ENCODE measurements around the gene CSRP2.

CSRP2 gene

GRCh38 chr12:76878899-76879709, at the start of gene CSRP2:
TSS of gene CSRP2 (minus strand) at chr12:76879019. CDS start at chr12:76866260, 12,759 bp downstream.
- DNase-seq, result peak; percentile 90

DNA sequence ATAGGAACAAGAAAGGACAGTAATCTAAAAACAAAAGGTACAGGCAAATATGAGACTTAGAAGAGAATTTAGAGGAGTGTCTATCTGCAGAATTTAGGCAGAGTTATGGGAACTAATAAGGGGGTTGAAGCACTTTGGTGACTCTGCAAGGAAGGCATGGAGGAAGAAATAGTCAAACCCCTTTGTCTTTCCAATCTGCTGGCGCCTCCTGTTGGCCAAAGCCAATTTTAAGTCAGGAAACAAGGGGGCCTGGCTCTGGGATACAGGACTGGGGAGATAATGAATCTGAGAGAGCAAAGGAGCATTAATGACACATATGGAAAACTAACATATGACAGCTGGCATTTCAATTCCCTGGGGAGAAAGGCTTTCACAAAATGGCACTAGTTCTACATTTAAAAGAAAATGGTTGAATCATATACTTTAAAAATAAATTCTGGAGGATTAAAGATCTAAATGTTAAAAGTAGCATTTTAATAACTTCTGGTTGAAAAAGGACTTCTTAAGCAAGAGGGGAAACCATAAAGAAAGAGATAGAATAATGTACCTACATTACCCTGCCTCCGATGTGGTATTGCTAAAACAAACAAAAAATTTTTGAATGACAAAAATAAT, 48.5 kb upstream of the CSRP2 start:
- peak; percentile 68 for DNase-seq

DNA sequence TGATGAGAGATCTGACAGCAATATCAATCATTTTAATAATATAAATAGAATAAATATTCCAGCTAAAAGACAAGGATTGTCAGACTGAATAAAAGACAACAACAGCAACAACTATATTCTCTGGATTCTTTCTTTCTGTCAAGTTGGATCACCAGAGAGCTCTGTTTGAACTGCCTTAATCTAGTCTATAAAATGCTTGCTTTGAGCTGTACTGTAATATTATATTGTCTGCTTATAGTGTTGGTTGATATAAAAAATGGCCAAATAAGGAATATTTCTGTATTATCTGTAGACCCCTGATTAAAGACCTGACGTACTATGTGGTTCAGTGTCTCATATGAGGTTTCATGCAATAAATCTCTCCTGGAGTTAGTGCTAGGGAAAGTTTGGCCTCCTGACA, 46.3 kb upstream of the CSRP2 start:
- DNase-seq, result no peak

DNA sequence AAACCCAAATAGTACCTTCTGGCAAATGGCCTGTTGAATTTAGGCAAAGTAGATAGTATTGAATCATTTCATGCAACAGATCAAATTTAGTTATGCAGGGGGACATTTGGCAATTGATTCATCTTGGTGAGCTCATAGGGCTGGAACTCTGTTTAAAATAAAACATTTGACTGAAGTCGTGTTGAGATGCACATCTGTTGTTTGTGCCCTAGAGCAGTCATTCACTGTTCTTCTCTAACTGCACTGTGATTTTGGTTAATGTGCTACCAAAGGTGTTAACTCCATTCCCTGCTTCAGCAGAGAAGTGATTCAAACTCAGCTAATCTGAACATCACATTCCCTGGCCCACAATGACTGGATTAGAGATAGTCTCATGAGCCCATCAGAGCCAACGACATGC, 44.0 kb upstream of the CSRP2 start:
- no peak for DNase-seq

GRCh38 chr12:76921891-76922664, 43.3 kb upstream of the CSRP2 start:
- no peak for DNase-seq

DNA sequence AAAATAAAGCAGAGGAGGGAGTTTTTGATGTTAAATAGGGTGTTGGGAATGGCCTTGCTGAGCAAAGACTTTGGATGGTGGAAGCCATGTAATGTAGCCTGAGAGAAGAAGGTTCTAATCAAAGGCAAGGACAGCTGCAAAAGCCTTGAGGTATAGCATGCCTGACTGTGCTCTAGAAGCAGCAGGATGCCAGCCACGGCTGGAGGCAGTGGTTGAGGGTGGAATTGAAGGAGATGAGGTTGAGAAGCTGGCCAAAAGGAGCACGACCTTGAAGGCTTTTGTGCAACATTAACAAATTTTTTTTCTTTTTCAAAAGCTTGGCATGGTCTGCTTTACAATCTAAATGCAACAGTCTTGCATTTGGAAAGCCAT, 42.3 kb upstream of the CSRP2 start:
- DNase-seq, result no peak

DNA sequence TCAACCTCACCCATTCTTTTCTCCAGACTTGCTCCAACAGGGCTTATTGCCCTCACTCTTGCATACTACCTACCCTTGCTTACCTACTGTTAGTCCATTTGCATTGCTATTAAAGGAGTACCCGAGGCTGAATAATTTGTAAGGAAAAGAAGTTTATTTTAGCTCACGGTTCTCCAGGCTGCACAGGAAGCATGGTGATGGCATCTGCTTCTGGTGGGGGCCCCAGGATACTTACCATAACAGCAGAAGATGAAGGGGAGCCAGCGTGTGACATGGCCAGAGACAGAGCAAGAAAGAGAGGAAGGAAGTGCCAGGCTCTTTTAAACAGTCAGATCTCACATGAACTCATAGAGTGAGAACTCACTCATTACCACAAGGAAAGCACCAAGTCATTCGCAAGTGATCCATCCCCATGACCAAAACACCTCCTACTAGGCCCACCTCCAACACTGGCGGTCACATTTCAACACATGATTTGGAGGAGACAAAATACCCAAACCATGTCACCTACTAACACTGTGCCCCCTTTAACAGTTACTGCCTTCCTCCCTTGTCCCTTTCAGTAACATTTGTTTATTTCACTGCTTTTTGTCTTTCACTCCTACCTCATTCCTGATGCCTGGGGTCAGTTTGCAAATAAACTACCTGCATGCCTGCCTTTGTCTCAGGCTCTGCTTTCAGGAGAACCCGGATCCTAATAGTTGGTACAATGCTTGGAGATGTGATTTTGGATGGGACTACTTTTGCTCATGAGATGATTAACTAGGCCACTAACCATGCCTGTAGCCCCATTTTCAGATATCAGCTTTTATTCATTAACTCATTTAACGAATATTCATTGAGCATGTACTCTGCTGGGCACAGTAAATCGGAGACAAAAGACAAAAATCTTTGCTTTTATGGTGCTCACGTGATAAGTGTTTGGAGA, 41.6 kb upstream of the CSRP2 start:
- DNase-seq, result no peak

DNA sequence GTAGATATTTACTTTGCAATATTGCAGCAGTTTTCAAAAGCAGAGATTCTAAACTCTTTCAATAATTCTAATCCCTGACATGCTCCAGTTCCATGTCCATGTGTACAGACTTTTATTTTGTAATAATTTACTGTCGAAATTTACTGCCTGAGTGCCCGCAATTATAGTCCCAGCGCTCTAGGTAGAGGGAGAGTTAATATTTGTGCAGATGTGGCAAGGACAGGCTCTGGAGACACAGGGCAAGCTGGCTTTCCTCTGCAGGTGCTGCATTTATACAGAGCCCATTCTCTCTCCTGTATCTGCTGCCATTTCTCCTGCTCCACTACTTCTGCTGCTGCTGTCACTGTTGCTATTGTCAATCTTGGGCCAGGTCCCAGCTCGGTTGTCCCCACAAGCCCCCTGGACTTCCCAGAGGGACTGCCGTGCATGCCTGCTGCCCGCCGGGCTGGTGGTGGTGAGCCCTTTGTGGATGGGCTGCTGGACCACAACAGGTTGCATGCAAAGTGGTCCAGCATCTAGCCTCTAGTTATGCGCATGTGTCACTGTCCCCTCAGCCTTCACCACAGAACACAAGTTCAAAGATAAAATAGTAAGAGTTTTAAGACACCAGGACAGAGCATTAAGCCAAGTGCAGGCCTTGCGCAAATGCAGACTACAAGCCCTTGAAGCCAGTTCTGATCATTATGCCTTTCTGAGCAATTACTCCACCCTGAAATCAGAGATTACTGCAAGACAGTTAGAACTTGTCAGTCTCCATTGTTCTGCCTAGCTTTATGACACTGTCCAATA, 40.8 kb upstream of the CSRP2 start:
- DNase-seq, result peak; percentile 83

- no peak for DNase-seq
Observed at GRCh38 chr12:76916170-76916540, 37.3 kb upstream of the CSRP2 start.

- no peak for DNase-seq
Observed at GRCh38 chr12:76915361-76916169, 36.7 kb upstream of the CSRP2 start.

DNA sequence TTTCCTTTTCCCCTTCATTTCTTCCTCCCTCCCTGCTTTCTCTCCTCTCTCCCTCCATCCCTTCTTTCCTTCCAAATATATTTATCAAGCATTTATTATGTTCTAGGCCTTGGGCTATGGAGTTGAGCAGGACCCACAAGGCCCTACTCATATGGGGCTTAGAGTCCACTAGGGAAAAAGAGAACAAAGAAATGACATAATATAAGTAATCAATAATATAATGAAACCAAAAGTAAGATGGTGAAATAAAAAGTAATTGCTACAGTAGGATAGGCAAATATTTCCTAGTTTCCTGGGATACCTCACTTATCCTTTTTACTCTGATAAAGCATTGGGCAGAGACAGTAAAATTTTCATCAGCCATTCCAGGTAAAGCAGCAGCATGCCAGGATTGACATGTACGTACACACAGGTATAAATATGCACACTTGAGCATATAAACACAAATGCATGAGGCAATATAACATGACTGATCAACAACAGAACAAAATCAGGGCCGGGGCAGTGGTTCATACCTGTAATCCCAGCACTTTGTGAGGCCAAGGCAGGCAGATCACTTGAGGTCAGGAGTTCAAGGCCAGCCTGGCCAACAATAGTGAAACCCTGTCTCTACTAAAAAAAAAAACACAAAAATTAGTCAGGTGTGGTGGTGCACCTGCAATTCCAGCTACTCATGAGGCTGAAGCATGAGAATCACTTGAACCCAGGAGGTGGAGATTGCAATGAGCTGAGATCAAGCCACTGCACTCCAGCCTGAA, 35.5 kb upstream of the CSRP2 start:
- no peak for DNase-seq

- peak; percentile 59 for DNase-seq
Observed at GRCh38 chr12:76909290-76909689, 30.5 kb upstream of the CSRP2 start.

DNA sequence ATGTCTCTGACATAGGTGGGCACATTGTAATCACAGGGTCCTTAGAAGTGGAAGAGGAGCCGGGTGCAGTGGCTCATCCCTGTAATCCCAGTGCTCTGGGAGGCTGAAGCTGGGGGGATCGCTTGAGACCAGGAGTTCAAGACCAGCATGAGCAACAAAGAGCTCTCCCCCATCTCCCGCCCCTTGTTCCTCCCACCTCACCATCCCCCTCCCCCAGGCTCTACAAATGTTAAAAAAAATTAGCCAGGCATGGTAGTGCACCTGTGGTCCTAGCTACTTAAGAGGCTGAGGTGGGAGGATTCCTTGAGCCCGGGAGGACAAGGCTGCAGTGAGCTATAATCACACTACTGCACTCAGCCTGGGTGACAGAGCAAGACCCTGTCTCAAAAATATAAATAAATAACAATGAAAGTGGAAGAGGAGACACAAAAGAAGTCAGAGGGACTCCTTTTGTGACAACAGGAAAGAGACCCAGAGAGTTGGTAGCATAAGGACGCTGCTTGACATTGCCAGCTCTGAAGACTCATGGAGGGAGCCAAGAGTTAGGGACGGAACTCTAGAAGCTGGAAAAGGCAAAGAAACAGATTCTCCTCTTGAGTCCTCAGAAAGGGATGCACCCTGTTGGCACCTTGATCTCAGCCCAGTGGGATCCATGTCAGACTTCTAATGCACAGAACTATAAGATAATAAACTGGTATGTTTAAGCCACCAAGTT, 29.6 kb upstream of the CSRP2 start:
- DNase-seq, result no peak

DNA sequence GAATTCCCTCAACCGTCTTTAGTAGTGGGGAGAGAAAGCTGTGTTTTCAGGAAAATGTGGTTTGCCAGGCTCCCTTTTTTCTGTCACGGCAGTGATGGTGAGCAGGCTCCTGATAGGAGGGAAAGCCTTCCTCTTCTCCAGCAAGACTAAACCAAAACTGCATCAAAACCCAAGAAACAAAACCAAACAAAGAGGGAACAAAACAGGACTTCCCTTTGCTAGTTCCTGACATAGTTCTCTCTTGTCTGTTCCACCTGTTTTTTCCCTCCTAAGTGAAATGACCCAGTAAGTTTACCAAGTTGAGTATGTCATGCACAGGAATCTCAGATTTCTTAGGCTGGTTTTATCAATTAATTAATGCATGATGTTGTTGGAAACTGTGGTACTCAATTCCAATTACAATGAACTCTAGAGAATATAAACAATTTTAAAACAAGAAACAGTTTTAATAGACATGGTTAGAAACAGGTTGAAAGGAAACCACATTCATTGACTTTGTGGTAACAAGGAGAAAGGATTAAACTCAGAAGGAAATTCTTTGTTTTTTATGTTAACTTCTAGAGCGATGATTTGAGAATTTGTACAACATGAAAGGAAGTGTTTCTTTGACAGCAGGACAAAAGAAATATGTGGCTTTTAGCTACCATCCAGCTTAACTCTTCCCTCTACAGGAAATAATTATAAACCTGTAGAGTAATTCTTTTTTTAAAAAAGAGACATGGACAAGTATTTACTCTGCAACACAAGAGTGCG, 23.0 kb upstream of the CSRP2 start:
- DNase-seq, result no peak

GRCh38 chr12:76899522-76899921, 20.7 kb upstream of the CSRP2 start:
- DNase-seq, result no peak

GRCh38 chr12:76898442-76898841, 19.6 kb upstream of the CSRP2 start:
- no peak for DNase-seq

- no peak for DNase-seq
Observed at GRCh38 chr12:76896274-76896673, 17.5 kb upstream of the CSRP2 start.

- DNase-seq, result no peak
Observed at GRCh38 chr12:76895796-76896195, 17.0 kb upstream of the CSRP2 start.

DNA sequence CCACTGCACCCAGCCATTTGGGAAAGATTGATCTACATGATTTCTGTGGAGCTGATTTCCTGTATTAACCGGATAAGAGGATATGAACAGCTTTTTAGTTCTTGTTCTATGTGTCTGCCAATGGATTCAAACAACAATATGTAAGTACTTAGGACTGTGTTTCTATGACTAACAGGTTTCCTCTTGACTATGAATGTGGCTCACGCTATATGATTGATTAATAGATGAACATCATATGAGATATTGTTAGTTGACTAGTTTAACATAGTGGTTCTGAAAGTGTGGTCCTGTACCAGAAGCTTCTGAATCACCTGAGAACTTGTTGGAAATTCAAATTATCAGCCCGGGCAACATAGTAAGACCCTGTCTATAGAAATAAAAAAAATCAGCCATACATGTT, 12.8 kb upstream of the CSRP2 start:
- no peak for DNase-seq
